GM18505 (cell line): ENCODE measurements around the gene SERPINA3.
"Not testable (repeated sequence)": the region's sequence is repeated elsewhere in the genome, so short reads cannot be mapped to it uniquely, and the experiment has no call there.

Experiments
- ATAC-seq: cut with Tn5 transposase; IDR thresholded peaks from one replicate; pipeline ENCODE4 v1.9.1; 2021; ENCODE audit not compliant: unreplicated experiment
- POLR2A ChIP-seq: IDR thresholded peaks from 4 replicates; pipeline ENCODE4 v1.6.1; 2011; ENCODE audit warnings: borderline replicate concordance; ENCODE audit not compliant: insufficient read depth, insufficient read length; ENCODE audit errors: extremely low read depth

The SERPINA3 gene

GRCh38 chr14:94594441-94594840, 17.8 kb upstream of the SERPINA3 start:
- TF ChIP-seq POLR2A, result no peak
- ATAC-seq, result no peak

- TF ChIP-seq POLR2A, result no peak
- no peak for ATAC-seq
These were observed 16.3 kb upstream of the SERPINA3 start for GRCh38 chr14:94595912-94596311.

- ATAC-seq, result no peak
- TF ChIP-seq POLR2A, result no peak
These were observed 15.8 kb upstream of the SERPINA3 start for GRCh38 chr14:94596361-94596760.

- no peak for ATAC-seq
- no peak for TF ChIP-seq POLR2A
These were observed 14.4 kb upstream of the SERPINA3 start for GRCh38 chr14:94597788-94598187.

- ATAC-seq, result no peak
- no peak for TF ChIP-seq POLR2A
These were observed 13.7 kb upstream of the SERPINA3 start for GRCh38 chr14:94598506-94598815.

- no peak for TF ChIP-seq POLR2A
- no peak for ATAC-seq
These were observed 13.2 kb upstream of the SERPINA3 start for GRCh38 chr14:94598816-94599655.

GRCh38 chr14:94599656-94600004, 12.6 kb upstream of the SERPINA3 start:
- no peak for ATAC-seq
- no peak for TF ChIP-seq POLR2A

GRCh38 chr14:94600148-94600545, 12.0 kb upstream of the SERPINA3 start:
- ATAC-seq, result no peak
- no peak for TF ChIP-seq POLR2A

GRCh38 chr14:94601884-94602391, 10.3 kb upstream of the SERPINA3 start:
- ATAC-seq, result no peak
- TF ChIP-seq POLR2A, result no peak

- TF ChIP-seq POLR2A, result no peak
- ATAC-seq, result no peak
These were observed 9.5 kb upstream of the SERPINA3 start for GRCh38 chr14:94602722-94603121.

- TF ChIP-seq POLR2A, result no peak
- ATAC-seq, result no peak
These were observed 6.8 kb upstream of the SERPINA3 start for GRCh38 chr14:94605361-94605760.

GRCh38 chr14:94608966-94609365, 3.2 kb upstream of the SERPINA3 start:
- not testable (repeated sequence) for ATAC-seq

GRCh38 chr14:94611179-94611578, 1.0 kb upstream of the SERPINA3 start:
- ATAC-seq, result no peak
- TF ChIP-seq POLR2A, result no peak

- no peak for TF ChIP-seq POLR2A
- ATAC-seq, result no peak
These were observed 676 bp downstream of the SERPINA3 start for GRCh38 chr14:94612580-94613554.
